Ascending aorta (tissue), 2 donors: ENCODE data around the gene CALN1. TPM values are rescaled to one million over a fixed set of nuclear protein-coding genes. Genes with fewer than 3 reads are reported as not detected.

Source experiments
- DNase-seq, 2 donors: peaks; one replicate each; pipeline ENCODE4 v3.0.0-alpha.2; 2019; ENCODE audit warnings: low spot score in 2 of 2
- H3K27ac ChIP-seq, 2 donors: fragments of 200-600 bp; sonication (generic); one replicate each; pipeline ENCODE4 v1.5.1; 2016 to 2017; ENCODE audit warnings: mild to moderate bottlenecking in 1 of 2
- H3K27me3 ChIP-seq: fragments of 200-600 bp; sonication (generic); one replicate; pipeline ENCODE4 v1.5.1; 2017
- H3K36me3 ChIP-seq, 2 donors: fragments of 200-600 bp; sonication (generic); one replicate each; pipeline ENCODE4 v1.5.1; 2016
- H3K4me1 ChIP-seq, 2 donors: fragments of 200-600 bp; sonication (generic); one replicate each; pipeline ENCODE4 v1.5.1; 2016 to 2017; ENCODE audit warnings: mild to moderate bottlenecking in 1 of 2
- H3K4me3 ChIP-seq, 2 donors: fragments of 200-600 bp; sonication (generic); one replicate each; pipeline ENCODE4 v1.5.1; 2016 to 2017; ENCODE audit warnings: mild to moderate bottlenecking in 1 of 2
- H3K9me3 ChIP-seq, 2 donors: fragments of 200-600 bp; sonication (generic); one replicate each; pipeline ENCODE4 v1.5.1; 2016
- intact Hi-C: fragments of 100-400 bp; cut with DNase I; formaldehyde crosslinking; loops from one replicate; pipeline ENCODE4 v1.15.1; 2023
- total RNA-seq: library from RNA; depleted of rRNA; stranded (reverse); fragments of >200 nt; gene quantifications from one replicate; pipeline ENCODE4 v1.1.0, GENCODE V29; 2016
- TF ChIP-seq, protein P1 (sequence below), 3 experiments: fragments of 200-600 bp in 2 of 3; fragments of 450-650 bp in 1 of 3; sonication (generic) in 2 of 3; IDR thresholded peaks; one replicate each; pipeline ENCODE4 v1.5.1; 2016 to 2019; ENCODE audit warnings: antibody characterized with exemption in 3 of 3, mild to moderate bottlenecking in 1 of 3, moderate library complexity in 1 of 3

CALN1 gene
- total RNA-seq, 1 donor from 2014 or later: 1.2 TPM

DNA sequence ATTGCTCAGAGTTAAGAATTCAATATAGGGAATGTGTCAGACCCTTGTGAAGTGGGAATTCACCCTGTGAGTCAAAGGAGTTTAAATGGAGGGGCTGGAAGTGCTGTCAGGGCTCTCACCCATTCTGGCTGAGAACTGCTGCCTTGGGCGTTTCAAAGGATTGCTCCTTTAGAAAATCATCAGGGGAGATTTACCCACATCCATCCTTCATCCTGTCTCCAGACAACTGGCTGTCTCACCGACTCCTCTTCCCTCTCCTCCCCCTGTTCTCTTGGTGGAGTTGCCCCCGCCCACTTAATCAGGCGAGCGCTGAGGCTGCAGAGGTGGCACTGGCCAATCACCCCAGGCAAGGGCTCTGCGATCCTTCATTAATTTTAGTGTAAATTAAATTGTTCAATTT lies 554.8 kb downstream of the CALN1 start:
- DNase-seq: no peak
- intact Hi-C loops: no loop called here
- no peaks in the 10 kb centered on the region for H3K27me3 ChIP-seq

DNA sequence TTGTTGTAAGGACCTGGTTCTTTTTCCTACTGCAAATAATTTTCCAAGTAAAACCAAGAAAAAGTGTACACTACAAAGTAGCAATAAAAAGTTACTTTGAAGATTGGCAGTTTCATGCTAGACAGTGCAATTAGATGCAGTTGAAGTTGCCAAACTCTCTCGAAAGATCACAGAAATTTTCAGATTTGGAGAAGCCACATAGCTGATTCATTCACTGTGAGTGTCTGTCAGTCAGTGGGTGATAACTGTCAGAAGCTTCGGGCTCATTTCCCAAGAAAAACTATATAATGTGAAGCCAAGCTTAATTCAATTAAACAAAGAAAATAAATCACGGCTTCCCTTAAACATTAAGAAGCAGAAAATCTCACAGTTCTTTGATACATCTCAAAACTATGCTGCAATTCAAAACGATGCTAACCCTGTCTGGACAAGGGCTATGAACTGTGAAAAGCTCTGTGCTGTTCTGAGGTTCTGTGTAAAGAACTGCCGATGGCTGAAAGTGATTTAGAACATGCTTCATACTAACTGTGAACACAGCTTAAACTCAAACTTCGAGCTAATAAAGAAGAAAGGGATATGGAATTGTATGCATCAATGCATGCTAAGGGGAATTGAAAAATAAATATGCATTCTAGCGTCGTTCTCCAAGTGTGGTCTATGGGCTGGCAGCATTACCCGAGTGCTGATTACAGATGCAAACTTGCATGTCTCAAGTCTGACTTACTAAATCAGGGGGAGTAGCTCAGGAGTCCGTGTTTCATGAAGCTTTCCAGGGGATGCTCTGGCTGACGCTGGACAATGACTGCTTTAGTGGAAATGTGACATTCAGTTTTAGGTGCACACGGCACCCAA lies 557.4 kb downstream of the CALN1 start:
- no peak overlapping the region for H3K27ac ChIP-seq
- no peak for DNase-seq
- no peak overlapping the region for H3K4me3 ChIP-seq
- intact Hi-C loops: no loop called here
- H3K9me3 ChIP-seq: no peaks in the 10 kb centered on the region
- no peaks in the 10 kb centered on the region for H3K36me3 ChIP-seq
- no peaks in the 10 kb centered on the region for H3K4me1 ChIP-seq
- TF ChIP-seq, protein P1, sequence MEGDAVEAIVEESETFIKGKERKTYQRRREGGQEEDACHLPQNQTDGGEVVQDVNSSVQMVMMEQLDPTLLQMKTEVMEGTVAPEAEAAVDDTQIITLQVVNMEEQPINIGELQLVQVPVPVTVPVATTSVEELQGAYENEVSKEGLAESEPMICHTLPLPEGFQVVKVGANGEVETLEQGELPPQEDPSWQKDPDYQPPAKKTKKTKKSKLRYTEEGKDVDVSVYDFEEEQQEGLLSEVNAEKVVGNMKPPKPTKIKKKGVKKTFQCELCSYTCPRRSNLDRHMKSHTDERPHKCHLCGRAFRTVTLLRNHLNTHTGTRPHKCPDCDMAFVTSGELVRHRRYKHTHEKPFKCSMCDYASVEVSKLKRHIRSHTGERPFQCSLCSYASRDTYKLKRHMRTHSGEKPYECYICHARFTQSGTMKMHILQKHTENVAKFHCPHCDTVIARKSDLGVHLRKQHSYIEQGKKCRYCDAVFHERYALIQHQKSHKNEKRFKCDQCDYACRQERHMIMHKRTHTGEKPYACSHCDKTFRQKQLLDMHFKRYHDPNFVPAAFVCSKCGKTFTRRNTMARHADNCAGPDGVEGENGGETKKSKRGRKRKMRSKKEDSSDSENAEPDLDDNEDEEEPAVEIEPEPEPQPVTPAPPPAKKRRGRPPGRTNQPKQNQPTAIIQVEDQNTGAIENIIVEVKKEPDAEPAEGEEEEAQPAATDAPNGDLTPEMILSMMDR (IDR thresholded peaks at IDR 0.05): no peak
- H3K27me3 ChIP-seq: no peaks in the 10 kb centered on the region

More for the DNA sequence above, 554.8 kb downstream of the CALN1 start:
- Histone ChIP-seq H3K4me1 (no peaks in the 10 kb centered on the region), H3K27ac (no peak overlapping the region), H3K4me3 (no peak overlapping the region), H3K36me3 (no peaks in the 10 kb centered on the region), H3K9me3 (no peaks in the 10 kb centered on the region)
- TF ChIP-seq, protein P1 (IDR thresholded peaks at IDR 0.05): no peak

DNA sequence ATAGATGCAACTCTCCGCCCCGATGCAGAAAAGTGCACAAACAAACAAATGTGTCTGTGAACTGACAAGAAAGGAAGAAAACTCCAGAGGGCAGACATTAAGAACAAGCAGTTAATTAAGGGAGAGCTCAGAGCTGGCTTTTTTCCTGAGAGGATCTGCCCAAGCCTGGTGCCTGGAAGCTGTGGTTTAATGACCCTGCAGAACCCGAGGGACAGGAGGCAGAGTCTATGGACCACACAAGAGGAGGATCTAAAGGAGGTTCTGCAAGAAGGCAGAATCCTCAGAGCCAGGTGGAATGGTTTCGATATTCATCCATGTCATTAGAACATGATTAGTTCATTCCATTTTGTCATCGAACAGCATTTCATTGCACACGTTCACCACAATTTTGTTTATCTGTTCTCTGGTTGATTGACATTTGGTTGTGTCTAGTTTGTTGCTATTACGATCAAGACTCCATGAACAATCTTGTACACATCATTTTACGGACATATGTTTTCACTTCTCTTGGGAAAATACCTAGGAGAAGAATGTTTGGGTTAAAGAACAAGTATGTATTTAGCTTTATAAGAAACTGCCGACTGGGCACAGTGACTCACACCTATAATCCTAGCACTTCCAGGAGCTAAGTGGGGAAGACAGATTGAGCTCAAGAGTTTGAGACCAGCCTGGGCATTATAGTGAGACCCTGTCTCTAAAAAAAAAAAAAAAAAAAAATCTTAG lies 560.2 kb downstream of the CALN1 start:
- TF ChIP-seq, protein P1 (IDR thresholded peaks at IDR 0.05): no peak
- no peak for DNase-seq
- no peaks in the 10 kb centered on the region for H3K4me1 ChIP-seq
- H3K4me3 ChIP-seq: no peak overlapping the region
- no peaks in the 10 kb centered on the region for H3K9me3 ChIP-seq
- no peaks in the 10 kb centered on the region for H3K36me3 ChIP-seq
- H3K27ac ChIP-seq: no peak overlapping the region
- intact Hi-C loops: no loop called here
- H3K27me3 ChIP-seq: no peaks in the 10 kb centered on the region

DNA sequence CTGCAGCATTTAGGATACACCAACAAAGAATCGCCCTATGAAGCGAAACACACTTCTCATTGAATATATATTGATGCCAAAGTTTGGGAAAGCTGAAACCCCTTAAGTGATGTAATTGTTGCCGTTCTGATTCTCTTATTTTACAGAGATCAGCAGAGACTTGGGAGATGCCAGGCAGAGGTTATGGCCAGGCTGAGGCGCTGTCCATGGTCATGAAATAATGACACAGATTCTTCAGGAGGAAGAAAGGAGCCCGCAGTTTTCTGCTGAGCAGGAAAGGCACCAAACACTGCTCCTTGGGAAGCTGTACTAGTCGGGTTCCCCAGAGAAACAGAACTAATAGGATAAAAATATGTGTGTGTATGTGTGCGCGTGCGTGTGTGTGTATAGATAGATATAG lies 566.0 kb downstream of the CALN1 start:
- H3K4me1 ChIP-seq: no peaks in the 10 kb centered on the region
- H3K9me3 ChIP-seq: no peaks in the 10 kb centered on the region
- H3K27ac ChIP-seq: no peak overlapping the region
- H3K4me3 ChIP-seq: no peak overlapping the region
- H3K36me3 ChIP-seq: no peaks in the 10 kb centered on the region
- intact Hi-C loops: no loop called here
- no peak for DNase-seq
- TF ChIP-seq, protein P1 (IDR thresholded peaks at IDR 0.05): no peak
- no peaks in the 10 kb centered on the region for H3K27me3 ChIP-seq

DNA sequence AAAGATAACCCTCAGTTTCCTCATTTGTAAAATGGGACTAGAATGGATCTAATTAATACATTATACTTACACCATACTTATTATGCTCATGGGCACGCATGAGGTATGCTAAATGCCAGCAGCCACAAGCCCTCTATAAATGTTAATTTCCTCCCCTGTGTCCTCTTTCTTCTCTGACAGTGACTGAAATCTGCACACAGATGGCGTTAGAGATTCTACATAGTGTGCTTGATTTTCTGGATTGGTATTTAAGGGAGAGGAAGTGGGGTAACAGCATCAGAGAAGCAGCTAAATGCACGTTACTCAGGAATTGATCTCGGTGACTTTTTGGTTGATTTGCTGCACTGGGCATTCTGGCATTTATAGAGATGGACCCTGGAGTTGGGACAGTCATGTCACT lies 568.5 kb downstream of the CALN1 start:
- intact Hi-C loops: no loop called here
- DNase-seq: no peak
- TF ChIP-seq, protein P1 (IDR thresholded peaks at IDR 0.05): no peak
- H3K27ac ChIP-seq: no peak overlapping the region
- H3K4me3 ChIP-seq: no peak overlapping the region
- no peaks in the 10 kb centered on the region for H3K9me3 ChIP-seq
- H3K36me3 ChIP-seq: no peaks in the 10 kb centered on the region
- no peaks in the 10 kb centered on the region for H3K27me3 ChIP-seq
- no peaks in the 10 kb centered on the region for H3K4me1 ChIP-seq
